Body of pancreas (tissue), 4 donors: ENCODE results near the gene MOCS2. TPM values are rescaled to one million over a fixed set of nuclear protein-coding genes. Genes with fewer than 3 reads are reported as not detected.
"Not testable (repeated sequence)": the region's sequence is repeated elsewhere in the genome, so short reads cannot be mapped to it uniquely, and the experiment has no call there.

Source experiments
- ATAC-seq: fragments of 150-250 bp; one replicate; pipeline ENCODE4 v1.9.1; 2016
- DNase-seq, 4 donors: peaks; one replicate each; pipeline ENCODE4 v3.0.0-alpha.2; 2019
- H3K27ac ChIP-seq, 4 donors: fragments of 200-600 bp; sonication (generic); 1 replicate in 3 of 4; 2 replicates in 1 of 4; pipeline versions ENCODE4 v1.5.1 to v1.6.1; 2016 to 2019; ENCODE audit warnings: mild to moderate bottlenecking in 1 of 4, mixed read lengths in 1 of 4, moderate library complexity in 1 of 4
- H3K27me3 ChIP-seq, 2 donors: fragments of 200-600 bp; sonication (generic); one replicate each; pipeline ENCODE4 v1.6.0; 2016; ENCODE audit warnings: mild to moderate bottlenecking in 1 of 2
- H3K36me3 ChIP-seq, 2 donors: fragments of 200-600 bp; sonication (generic); replicated peaks in 1 of 2; 2 replicates each; pipeline ENCODE4 v1.5.1; 2016; ENCODE audit warnings: low read depth in 2 of 2; ENCODE audit not compliant: insufficient read depth in 1 of 2
- H3K4me1 ChIP-seq: fragments of 200-600 bp; sonication (generic); one replicate; pipeline ENCODE4 v1.6.0; 2016
- H3K4me3 ChIP-seq, 2 donors: fragments of 200-600 bp; sonication (generic); 1 replicate in 1 of 2; 2 replicates in 1 of 2; pipeline ENCODE4 v1.5.1; 2016 to 2019
- H3K9me3 ChIP-seq, 3 donors: fragments of 200-600 bp; sonication (generic); 1 replicate in 2 of 3; 2 replicates in 1 of 3; pipeline ENCODE4 v1.5.1; 2016
- POLR2A ChIP-seq, 3 donors: fragments of 450-650 bp; IDR thresholded peaks; one replicate each; pipeline ENCODE4 v1.6.1; 2016; ENCODE audit warnings: antibody characterized with exemption in 3 of 3, mild to moderate bottlenecking in 2 of 3
- WGBS, 2 donors: methylation state at CpG; one replicate each; pipeline ENCODE4 v1.1.5; 2017; 5-methylcytosine and 5-hydroxymethylcytosine counted together
- intact Hi-C: fragments of 100-400 bp; cut with DNase I; formaldehyde crosslinking; loops from one replicate; pipeline ENCODE4 v1.15.1; 2023
- total RNA-seq, 2 donors: library from RNA; depleted of rRNA; stranded (reverse); fragments of >200 nt; gene quantifications; one replicate each; pipeline ENCODE4 v1.1.0, GENCODE V29; 2016
- TF ChIP-seq, protein P1 (sequence below), 7 experiments: fragments of 450-650 bp in 4 of 7; fragments of 200-600 bp in 3 of 7; sonication (generic) in 3 of 7; IDR thresholded peaks; one replicate each; pipeline ENCODE4 v1.5.1; 2016 to 2019; ENCODE audit warnings: antibody characterized with exemption in 7 of 7

The MOCS2 gene
- total RNA-seq, 2 donors from 2014 or later: 17.8 to 27.5 TPM

DNA sequence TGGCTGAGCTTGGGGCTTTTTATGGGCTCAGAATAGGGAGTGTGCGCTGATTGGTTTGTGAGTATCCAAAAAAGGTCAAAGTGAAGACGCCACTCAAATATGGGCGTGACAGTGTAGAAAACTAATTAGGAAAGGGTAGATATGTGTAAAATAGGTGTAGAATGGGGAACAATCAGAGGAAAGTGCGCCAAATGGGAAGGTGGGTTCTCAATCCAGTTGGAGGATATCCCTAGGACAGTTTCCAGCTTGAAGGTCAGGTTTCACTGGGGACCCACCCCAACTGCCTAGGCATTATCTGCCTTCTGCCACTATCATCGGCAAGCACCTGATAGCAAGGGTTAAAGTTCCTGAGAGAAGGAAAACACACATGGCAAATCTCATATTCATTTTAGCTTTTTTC is 9.3 kb upstream of the MOCS2 start:
- no peak for DNase-seq

GRCh38 chr5:53116597-53116996 is 7.0 kb upstream of the MOCS2 start:
- H3K27me3 ChIP-seq: no peaks in the 10 kb centered on the region
- TF ChIP-seq POLR2A (IDR thresholded peaks at IDR 0.05): no peak
- TF ChIP-seq, protein P1, sequence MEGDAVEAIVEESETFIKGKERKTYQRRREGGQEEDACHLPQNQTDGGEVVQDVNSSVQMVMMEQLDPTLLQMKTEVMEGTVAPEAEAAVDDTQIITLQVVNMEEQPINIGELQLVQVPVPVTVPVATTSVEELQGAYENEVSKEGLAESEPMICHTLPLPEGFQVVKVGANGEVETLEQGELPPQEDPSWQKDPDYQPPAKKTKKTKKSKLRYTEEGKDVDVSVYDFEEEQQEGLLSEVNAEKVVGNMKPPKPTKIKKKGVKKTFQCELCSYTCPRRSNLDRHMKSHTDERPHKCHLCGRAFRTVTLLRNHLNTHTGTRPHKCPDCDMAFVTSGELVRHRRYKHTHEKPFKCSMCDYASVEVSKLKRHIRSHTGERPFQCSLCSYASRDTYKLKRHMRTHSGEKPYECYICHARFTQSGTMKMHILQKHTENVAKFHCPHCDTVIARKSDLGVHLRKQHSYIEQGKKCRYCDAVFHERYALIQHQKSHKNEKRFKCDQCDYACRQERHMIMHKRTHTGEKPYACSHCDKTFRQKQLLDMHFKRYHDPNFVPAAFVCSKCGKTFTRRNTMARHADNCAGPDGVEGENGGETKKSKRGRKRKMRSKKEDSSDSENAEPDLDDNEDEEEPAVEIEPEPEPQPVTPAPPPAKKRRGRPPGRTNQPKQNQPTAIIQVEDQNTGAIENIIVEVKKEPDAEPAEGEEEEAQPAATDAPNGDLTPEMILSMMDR (IDR thresholded peaks at IDR 0.05): no peak
- intact Hi-C loops: no loop called here
- no peaks in the 10 kb centered on the region for H3K36me3 ChIP-seq
- no peak overlapping the region for H3K27ac ChIP-seq
- WGBS, 2 donors: 38 to 55% methylated on average over 1 of the region's 1 CpG
- H3K9me3 ChIP-seq: no peaks in the 10 kb centered on the region
- no peaks in the 10 kb centered on the region for H3K4me1 ChIP-seq
- no peak for DNase-seq
- no peak for ATAC-seq
- no peak overlapping the region for H3K4me3 ChIP-seq

More for the DNA sequence above, 9.3 kb upstream of the MOCS2 start:
- 66 to 71% methylated on average over 5 of the region's 5 CpGs for WGBS, 2 donors
- no peak for TF ChIP-seq POLR2A (IDR thresholded peaks at IDR 0.05)
- TF ChIP-seq, protein P1 (IDR thresholded peaks at IDR 0.05): no peak
- Histone ChIP-seq H3K36me3 (no peaks in the 10 kb centered on the region), H3K4me3 (no peak overlapping the region), H3K9me3 (no peaks in the 10 kb centered on the region), H3K4me1 (no peaks in the 10 kb centered on the region), H3K27ac (no peak overlapping the region), H3K27me3 (no peaks in the 10 kb centered on the region)
- ATAC-seq: no peak
- intact Hi-C loops: no loop called here

- Histone ChIP-seq H3K27me3 (no peaks in the 10 kb centered on the region), H3K27ac (no peak overlapping the region), H3K4me3 (no peak overlapping the region), H3K9me3 (no peaks in the 10 kb centered on the region), H3K4me1 (peaks cover 12% of the 10 kb centered on the region), H3K36me3 (no peaks in the 10 kb centered on the region)
- ATAC-seq: no peak
- TF ChIP-seq POLR2A (IDR thresholded peaks at IDR 0.05): no peak
- TF ChIP-seq, protein P1 (IDR thresholded peaks at IDR 0.05): no peak
- DNase-seq: no peak
- intact Hi-C loops: no loop called here
Observed at GRCh38 chr5:53114988-53115387, 5.4 kb upstream of the MOCS2 start.

DNA sequence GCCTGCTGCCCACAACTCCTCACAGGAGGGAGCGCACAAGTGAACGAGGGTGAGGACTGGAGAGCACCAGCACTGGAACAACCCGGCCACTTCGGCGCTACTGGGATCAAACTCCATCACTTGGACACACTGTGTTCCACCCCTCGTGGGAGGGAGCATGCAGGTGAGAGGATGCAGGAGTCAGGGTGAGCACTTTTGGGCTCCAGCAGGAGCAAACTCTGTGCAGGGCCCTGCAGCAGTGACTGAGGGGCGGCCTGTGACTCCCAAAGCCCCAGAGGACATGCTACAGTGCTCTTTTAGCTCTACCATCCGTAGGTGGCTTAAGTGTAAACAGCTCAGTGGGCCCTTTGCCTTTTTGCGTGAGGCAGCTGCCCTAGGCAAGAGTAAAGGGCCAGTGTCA is 4.4 kb upstream of the MOCS2 start:
- Histone ChIP-seq H3K4me1 (peaks cover 14% of the 10 kb centered on the region), H3K4me3 (no peak overlapping the region), H3K27ac (no peak overlapping the region), H3K36me3 (no peaks in the 10 kb centered on the region), H3K9me3 (no peaks in the 10 kb centered on the region), H3K27me3 (no peaks in the 10 kb centered on the region)
- WGBS, 2 donors: 79% methylated on average over 9 of the region's 9 CpGs
- TF ChIP-seq, protein P1 (IDR thresholded peaks at IDR 0.05): no peak
- TF ChIP-seq POLR2A (IDR thresholded peaks at IDR 0.05): no peak
- intact Hi-C loops: no loop called here
- ATAC-seq (no peak), DNase-seq (no peak)

DNA sequence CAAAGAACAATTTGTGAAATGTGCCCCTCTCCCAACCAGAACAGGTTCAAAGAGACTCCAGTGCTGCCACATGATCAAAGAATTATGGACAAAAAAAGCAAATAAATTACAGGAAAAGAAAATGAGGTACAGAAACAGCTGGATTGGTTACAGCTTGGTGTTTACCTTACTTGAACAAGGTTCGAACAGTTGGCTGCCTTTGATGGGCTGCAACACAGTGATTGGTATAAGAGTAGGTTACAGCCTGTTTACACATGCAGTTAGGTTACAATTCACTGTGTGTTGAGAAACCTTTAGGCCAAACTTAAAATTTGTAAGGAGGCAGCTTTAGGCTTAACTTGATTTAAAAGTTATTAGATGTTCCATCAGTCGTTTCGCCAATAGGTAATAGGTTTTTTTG is 3.4 kb upstream of the MOCS2 start:
- DNase-seq: no peak
- WGBS, 2 donors: 74 to 76% methylated on average over 3 of the region's 3 CpGs

GRCh38 chr5:53112307-53112706 is 2.8 kb upstream of the MOCS2 start:
- intact Hi-C loops: not testable (repeated sequence)

More for the DNA sequence above, 3.4 kb upstream of the MOCS2 start:
- H3K4me3 ChIP-seq: no peak overlapping the region
- H3K27me3 ChIP-seq: no peaks in the 10 kb centered on the region
- intact Hi-C loops: no loop called here
- H3K27ac ChIP-seq: no peak overlapping the region
- H3K4me1 ChIP-seq: peaks cover 18% of the 10 kb centered on the region
- ATAC-seq: no peak
- H3K36me3 ChIP-seq: no peaks in the 10 kb centered on the region
- TF ChIP-seq POLR2A (IDR thresholded peaks at IDR 0.05): no peak
- H3K9me3 ChIP-seq: no peaks in the 10 kb centered on the region

More at GRCh38 chr5:53112307-53112706, 2.8 kb upstream of the MOCS2 start:
- not testable (repeated sequence) for H3K27ac ChIP-seq, DNase-seq, H3K4me3 ChIP-seq, ATAC-seq, H3K9me3 ChIP-seq, H3K36me3 ChIP-seq, H3K27me3 ChIP-seq
- 96 to 97% methylated on average over 6 of the region's 6 CpGs for WGBS, 2 donors
- H3K4me1 ChIP-seq: peaks cover 18% of the 10 kb centered on the region
